HG03558 (cell line): ENCODE results near the gene NHS.
"Not testable (repeated sequence)": the region's sequence is repeated elsewhere in the genome, so short reads cannot be mapped to it uniquely, and the experiment has no call there.

ENCODE experiments used
- ATAC-seq: cut with Tn5 transposase; IDR thresholded peaks from one replicate; pipeline ENCODE4 v1.9.1; 2021; ENCODE audit warnings: moderate number of reproducible peaks; ENCODE audit not compliant: unreplicated experiment; ENCODE audit errors: extremely low read depth

Gene NHS

DNA sequence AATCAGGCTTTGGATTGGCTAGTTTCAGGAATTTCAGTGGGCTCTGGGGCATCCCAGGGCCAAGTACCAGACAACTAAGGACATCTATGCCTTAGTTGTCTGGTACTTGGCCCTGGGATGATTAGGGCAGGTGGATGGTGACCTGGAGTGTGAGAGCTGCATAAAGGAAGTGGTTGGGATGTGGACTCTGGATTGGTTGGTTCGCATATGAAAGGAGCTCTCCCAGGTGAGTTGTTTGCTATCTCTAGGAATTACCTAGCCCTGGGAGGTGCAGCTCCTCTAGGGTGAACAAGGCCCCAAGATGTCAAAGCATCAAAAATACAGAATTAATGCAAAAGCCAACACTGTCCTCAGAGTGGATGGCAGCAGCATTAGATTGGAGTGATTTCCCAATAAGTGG is 109.6 kb downstream of the NHS start:
- no peak for ATAC-seq

DNA sequence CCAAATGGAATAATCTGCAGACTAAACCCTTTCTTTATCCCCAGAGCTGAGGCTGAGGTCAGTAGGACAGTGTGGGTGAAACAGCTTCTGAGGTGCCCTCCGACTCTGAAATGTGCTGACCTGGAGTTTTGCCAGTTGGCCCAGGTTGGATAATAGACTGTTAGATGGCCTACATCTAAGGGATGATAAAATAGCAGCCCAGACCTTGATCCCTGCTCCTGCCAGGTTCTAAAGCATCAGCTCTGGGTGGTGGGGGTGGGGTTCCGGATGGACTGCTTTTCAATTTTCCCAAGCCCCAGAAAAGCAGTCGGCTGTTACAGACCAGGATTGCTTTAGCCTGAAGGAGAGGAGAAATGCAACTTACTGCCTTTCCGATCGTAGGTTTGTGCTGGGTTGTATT is 110.4 kb downstream of the NHS start:
- no peak for ATAC-seq

DNA sequence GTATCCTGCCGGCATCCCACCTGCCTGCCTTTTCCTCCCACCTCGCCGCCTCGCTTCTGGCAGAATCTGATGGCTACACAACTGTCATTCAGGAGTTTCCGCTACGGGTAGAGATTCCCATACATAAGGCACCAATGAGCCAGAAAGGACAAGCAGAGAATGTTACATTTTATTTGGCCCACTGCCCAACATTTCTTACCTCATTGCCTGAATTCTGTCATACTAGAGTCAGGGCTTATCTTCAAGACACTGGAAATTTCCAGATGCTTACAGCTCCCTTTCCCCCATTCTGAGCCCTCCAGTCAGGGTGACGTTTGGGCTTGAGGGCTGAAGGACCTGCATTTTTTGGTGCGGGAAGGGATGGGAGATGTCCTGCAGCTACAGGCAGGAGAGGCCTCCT is 113.0 kb downstream of the NHS start:
- ATAC-seq, result no peak

DNA sequence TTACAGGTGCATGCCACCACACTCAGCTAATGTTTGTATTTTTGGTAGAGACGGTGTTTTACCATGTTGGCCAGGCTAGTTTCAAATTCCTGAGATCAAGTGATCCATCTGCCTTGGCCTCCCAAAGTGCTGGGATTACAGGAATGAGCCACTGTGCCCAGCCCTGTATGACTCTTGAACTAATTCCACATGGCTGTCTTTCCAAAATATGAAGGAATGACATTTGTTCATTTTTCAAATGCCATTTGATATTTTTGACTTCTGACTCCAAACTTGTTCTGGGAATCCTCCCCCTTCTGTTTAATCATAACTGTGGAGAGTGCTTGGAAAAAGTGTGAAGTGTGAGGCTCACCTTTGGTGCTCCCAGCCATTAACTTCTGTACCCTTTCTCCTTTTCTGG is 119.2 kb downstream of the NHS start:
- no peak for ATAC-seq

DNA sequence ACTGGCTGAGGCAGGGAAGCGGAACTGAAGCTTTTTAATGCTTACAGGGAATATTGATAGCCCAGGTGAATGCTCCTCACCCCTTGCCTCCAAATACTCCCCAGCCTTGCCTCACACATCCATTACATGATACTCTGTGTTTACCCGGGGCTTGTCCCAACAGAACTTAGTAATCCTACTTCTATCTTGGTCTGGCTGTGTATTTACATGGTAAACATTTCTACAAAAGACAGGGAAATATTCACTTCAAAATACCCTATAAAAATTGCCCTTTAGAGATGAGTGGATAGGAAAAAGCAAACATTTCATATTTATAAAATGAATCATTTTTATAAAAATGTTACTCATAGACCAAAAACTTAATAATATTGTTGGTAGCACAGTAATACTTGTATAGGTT is 120.1 kb downstream of the NHS start:
- ATAC-seq, result no peak

DNA sequence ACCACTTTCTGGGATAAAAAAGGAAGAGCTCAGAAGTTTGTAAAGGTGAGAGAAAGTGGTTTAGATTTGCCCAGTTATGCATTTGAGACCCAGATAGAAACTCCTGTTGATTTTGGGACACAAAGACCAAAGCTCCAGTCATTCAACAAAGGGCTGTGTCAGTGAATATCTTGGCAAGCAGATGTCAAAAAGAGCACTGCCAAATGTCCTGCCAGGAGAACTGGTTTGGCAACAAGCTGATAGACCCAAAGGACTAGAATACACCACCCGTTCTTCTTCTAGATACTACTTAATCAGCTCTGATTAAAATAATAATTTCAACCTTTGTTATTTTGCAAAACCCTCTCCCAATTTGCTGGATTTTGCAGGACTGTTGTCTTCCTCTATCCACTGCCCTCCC is 121.4 kb downstream of the NHS start:
- ATAC-seq, result no peak

DNA sequence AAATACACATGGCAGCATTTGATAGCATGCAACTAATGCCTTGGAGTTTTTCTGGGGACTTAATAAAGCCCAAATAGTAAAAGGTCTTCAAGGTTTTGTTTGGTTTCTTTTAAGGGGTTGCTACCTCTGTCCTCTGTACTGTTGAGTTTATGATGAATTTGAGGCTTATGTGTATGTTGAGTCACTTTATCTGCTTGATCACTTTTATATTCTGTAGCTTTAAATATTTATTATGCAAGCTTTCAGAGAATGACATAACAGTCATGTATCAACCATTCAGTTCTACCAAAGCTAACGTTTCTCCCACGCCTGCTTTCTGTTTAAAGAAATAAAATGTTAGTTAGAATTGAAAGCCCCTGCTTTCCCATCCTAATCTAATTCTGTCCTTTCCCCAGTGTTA is 122.2 kb downstream of the NHS start:
- ATAC-seq, result no peak

DNA sequence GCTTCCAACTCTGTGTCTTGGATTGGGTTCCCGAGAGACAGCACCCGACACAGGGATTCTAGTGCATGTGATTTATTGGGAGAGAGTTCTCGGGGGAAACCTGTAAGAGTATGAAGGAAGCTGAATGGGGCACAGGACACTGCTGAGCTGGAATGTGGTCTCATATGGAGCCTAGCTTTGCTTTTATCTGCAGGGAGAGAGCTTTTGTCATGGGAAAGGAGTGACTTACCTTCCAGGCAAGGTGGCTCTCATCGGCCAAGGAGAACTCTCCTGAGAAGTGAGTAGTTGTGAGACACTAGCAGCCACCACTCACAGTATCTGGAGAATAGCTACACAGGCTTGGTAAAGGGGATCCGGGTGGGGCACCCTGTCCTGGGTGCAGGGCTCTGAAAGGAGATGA is 124.5 kb downstream of the NHS start:
- no peak for ATAC-seq

DNA sequence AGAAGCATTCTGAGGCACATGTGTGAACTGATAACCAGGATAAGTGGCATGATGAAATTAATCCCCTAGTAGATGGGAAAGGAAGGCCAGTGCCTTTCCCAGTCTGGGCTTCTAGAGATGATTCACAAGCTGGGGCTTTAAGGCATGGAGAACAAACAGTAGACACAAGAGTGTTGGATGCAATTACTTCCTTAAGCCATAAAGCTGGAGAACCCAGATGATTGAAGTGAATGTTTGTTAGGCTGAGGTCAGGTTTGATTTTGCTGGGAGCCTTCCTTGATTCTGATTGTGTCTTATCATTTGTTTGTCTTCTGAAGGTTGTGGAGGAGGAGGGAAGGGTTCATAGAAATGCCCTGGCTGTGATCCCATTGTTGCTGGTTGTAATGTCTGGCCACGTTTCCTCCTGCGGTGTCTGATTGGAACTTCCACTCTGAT is 125.2 kb downstream of the NHS start:
- no peak for ATAC-seq

DNA sequence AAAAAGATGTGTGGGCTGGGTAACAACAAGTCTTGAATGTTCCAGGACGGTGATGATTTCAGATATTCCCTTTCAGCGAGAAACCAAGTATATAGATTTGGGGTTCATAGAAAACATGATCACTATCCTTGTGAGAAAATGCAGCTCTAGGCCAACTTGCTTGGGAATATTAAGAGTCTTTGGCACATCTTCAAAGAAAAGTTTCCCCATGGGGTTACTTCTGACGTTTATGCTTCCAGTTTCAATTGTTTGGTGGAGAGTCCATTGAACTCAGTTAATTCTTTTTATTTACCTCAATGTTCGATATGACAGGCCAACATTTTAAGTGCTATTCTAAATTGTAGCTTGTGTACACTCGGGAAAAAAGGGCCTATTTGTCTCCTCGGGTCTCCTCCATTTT is 126.7 kb downstream of the NHS start:
- ATAC-seq, result no peak

DNA sequence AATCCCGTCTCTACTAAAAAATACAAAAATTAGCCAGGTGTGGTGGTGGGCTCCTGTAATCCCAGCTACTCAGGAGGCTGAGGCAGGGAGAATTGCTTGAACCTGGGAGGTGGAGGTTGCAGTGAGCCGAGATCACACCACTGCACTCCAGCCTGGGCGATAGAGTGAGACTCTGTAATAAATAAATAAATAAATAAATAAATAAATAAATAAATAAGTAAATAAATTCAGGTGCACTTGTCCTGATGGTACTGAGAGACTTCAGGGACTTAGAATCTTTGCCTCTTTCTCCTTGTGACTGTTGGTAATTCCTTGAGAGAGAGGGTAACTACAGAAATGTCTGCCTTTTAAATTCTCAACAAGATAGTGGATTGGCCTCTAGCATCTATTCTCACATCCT is 131.4 kb downstream of the NHS start:
- not testable (repeated sequence) for ATAC-seq

DNA sequence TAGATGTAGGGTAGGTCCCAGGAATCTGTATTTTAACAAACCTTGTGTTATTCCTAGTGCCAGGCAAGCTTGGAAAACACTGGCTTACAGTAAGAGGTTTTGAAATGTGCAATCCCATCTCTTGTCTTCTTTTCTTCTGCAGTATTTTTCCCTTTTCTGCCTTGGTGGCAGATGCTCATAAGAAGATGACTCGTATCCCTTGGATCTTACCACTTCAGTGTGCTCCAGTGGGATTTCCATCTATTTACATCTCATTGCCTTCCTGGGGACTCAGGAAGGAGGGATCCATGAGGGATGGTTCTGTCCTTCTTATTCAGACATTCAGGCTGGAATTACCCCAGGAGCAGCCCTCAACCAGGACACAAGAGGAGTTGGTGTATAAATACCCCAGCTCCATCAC is 136.6 kb downstream of the NHS start:
- no peak for ATAC-seq

DNA sequence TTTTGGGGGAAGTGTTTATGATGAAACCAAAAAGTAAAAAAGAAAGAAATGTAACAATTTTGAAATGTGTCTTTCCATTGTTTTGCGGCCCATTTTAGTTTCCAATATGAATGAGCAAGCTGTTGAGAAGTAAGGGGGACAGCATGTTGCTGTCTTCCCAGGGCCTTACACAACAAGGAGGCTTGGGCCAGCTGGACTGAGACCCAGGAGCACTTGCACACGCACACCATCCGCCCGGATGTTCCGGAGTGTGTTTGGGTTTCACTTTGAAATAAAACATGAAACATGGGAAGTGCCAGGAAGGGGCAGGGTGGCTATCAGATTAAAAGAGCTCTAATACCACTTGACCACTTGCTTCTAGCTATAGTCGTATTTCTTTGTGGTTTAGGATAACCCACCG is 144.4 kb downstream of the NHS start:
- ATAC-seq, result no peak

DNA sequence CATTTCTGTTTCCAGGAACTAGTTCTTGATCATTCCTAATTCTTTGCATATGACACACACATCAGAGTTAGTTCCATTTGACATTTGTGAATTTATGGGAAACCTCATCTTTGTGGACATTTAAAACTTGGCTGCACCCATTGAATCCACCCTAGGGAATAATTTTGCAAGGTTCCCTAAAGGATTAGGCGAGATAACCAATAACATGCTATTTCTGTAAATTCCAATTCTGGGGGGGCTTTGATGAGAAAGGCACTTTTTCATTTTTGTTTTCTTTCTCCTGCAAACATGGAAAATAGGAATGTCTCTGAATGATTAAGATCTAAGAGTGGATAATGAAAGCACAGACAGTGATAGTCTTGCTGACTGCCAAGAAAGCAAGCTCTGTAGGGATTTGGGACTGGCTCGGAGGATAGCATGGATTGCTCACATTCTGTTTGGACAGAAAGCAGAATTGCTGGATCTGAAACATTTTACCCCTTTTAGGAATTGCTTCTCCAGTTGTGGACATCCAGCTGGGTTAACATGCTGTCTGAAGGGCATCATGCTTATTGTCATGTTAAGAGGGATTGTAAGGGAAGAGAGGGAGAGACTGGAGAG is 145.1 kb downstream of the NHS start:
- ATAC-seq, result no peak

DNA sequence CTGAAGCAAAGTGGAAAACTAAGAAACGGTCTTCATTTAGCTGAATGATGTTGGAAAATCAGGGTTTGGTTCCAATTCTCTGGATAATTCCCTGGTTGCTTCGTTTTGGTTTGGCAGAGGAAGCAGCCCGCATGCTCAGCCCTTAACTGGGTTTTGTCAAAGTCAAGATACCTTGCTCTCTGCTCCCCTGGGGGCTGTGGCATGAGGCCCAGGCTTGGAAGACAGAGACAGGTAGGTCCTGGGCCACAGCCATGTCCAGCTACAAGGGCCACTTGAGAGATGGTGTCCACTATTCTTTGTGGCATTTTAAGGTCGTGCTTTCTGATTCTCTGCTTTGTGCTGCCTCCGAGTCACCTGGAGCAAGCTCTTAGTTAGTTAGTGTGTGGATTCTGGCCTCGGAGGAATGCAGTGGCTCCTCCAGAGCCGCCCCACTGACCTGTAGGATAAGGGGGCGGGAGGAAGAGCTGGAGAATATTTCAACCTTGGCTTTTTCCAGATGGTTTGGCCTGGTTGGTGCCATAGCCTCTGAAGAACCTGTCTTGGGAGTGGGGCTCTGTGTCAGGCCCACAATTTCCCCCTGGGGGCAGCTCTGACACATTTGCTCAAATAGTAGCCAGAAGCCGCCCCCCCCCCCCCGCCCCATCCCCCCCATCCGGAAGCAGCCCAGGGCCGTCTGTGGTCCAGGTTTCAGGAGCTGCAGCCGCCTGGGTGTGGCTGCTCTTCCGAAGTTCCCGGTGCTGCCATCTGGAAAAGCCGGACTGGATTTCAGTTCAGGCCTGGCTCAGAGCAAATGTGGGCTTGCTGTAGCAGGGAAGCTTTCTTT is 147.1 kb downstream of the NHS start:
- no peak for ATAC-seq

DNA sequence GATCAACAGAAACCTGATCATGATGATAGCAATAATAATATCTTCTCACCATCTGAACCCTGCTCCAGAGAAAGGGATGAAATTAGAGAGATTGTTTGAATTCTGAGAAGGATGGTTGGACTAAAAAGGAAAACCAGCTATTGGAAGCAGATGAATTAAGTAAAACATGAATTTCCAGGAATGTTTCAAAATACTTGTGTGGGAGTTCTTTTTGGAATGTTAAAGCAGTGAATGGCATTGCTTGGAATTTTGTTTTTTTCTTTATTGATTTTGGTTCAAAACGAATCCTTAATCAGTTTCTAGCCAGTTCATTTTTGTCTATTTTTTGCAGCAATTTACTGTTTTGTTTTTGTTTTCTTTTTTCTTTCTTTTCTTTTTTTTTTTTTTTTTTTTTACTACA is 150.3 kb downstream of the NHS start:
- ATAC-seq, result no peak

DNA sequence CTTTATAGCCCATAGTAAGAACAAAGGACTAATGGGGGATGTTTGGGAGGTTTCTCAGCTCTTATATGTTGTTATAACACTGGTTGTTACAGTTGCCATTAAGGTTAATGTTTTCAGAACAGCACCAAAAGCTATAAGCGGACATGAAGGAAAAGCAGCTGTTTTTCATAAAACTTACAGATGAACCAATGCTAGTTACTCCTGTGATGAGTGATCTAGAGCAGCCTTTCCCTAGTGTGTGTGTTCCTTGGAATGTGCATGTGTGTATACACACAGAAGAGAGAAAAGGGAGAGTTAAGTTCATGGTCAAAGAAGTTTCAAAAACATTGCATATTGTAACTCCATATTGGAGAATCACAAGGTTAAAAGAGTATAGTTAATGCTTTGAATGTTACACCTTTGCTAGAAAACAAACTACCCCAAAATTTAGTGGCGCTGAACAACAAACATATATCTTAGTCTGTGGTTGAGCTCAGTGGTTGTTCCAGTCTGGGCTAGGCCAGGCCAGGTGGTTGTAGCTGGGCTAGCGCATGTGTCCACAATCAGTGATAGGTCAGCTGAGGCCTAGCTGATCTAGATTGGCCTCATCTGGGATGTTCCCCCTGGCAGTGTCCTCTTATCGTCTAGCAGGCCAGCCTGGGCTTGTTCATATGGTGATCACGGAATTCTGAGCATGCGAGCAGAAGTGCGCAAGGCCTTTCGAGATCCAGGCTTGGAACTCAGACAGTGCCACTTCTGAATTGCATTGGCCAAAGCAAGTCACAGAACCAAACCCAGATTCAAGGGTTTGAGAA is 151.0 kb downstream of the NHS start:
- no peak for ATAC-seq

DNA sequence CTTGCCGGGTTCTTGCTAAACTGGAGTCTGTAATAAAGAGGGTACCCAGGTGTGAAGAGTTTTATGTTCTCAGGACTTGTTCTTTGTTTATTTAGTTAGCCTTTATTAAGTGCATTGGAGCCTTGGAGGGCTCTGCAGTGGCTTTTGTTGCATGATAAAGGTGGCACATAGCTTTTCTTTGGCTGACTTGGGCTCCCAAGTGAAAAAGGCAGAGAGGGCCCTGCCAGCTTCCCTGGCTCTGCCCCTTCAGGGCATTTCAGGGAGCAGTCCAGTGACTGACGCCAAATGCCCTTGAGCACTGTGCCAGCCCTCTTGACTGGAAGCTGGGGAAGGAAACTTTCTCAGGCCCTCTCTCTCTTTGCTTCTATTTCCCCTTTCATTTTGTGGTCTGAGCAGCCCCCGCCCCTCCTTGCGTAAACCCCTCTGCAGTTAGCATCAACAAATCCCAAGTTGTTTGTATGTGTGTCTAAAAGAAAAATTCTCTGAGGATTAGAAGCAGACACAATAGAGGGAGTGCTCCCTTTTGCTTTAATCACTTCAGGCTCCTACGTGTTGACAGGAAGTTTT is 152.2 kb downstream of the NHS start:
- ATAC-seq, result no peak

DNA sequence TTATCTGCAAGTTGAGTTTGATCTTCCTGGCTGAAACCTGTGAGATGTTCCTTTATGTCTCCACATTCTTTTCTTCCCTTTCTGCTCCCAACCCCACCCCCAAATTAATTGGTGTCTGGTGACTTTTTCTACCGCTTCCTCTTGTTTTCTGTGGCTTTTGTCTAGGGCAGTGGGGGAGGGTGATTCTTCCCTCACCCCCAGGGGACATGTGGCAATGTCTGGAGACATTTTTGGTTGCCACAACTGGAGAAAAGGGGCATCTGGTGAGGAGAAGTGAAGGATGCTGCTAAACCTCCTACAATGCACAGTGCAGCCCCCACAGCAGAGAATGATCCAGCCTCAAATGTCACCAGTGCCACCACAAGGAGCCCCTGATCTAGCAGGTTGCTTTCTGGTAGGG is 152.9 kb downstream of the NHS start:
- no peak for ATAC-seq

DNA sequence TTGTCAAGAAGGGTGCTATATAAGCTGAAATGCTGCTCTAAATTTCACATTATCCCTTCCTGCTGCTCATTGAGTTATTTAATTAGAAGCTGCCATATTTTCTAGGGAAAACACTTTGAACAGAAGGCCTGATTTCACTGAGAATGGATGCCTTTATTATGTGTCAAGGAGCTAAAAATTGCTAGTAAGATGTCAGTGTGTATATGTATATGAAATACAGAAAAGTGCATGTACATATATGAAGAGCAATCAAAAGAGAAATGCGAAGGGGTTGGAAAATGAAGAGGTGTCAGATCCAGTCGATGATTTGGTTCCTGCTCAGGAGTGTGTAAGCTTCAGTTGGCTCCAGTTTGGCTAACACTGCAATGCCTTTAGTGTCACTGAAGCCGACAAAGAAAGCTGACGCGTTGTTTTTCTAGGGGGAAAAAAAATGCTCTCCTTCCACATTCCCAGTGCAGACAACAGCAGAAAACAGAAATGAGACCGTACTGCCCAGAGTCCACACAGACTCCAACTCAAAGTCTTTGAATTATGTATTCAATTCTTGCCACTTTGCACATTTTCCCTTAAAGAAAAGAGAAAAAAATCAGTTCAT is 154.2 kb downstream of the NHS start:
- no peak for ATAC-seq

DNA sequence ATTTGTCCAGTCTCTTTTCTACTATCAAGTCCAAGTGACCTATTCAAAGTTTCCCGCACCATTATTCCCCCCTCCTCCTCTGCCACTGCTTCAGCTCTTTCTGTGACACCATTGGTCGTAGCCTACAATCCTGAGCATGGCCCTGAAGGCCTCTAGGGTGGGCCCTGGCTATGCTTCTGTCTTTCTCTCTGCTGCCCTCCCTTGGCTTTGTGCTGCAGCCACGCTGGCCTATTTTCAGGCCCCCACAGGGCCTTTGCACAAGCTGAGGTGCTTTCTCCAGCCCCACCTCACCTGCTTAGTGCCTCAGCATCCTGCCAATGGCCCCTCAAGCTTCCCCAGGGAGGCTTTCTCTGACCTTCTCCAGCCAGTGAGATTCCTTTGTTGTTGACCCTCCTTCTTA is 156.5 kb downstream of the NHS start:
- ATAC-seq, result no peak
